ENCODE results near the gene PRICKLE2.

PRICKLE2 gene

GRCh38 chr3:64152676-64153466, 72.4 kb downstream of the PRICKLE2 start:
- no peak for DNase-seq

GRCh38 chr3:64152086-64152485, 73.2 kb downstream of the PRICKLE2 start:
- no peak for DNase-seq

- no peak for DNase-seq
These were observed 73.9 kb downstream of the PRICKLE2 start for GRCh38 chr3:64151342-64151871.

- DNase-seq, result no peak
These were observed 74.6 kb downstream of the PRICKLE2 start for GRCh38 chr3:64150623-64151207.

GRCh38 chr3:64149886-64150285, 75.4 kb downstream of the PRICKLE2 start:
- DNase-seq, result no peak

- no peak for DNase-seq
These were observed 76.2 kb downstream of the PRICKLE2 start for GRCh38 chr3:64148955-64149653.

- DNase-seq, result no peak
These were observed 78.1 kb downstream of the PRICKLE2 start for GRCh38 chr3:64147211-64147610.

- no peak for DNase-seq
These were observed 79.8 kb downstream of the PRICKLE2 start for GRCh38 chr3:64145438-64145837.

GRCh38 chr3:64144241-64144900, 80.9 kb downstream of the PRICKLE2 start:
- DNase-seq, result no peak

GRCh38 chr3:64143409-64144130, 81.7 kb downstream of the PRICKLE2 start:
- DNase-seq, result no peak

GRCh38 chr3:64141476-64141875, 83.8 kb downstream of the PRICKLE2 start:
- DNase-seq, result no peak

GRCh38 chr3:64140651-64141050, 84.6 kb downstream of the PRICKLE2 start:
- no peak for DNase-seq

- no peak for DNase-seq
These were observed 86.5 kb downstream of the PRICKLE2 start for GRCh38 chr3:64138656-64139375.

- no peak for DNase-seq
These were observed 87.2 kb downstream of the PRICKLE2 start for GRCh38 chr3:64138046-64138445.

- no peak for DNase-seq
These were observed 90.4 kb downstream of the PRICKLE2 start for GRCh38 chr3:64134882-64135281.

- DNase-seq, result no peak
These were observed 91.3 kb downstream of the PRICKLE2 start for GRCh38 chr3:64133987-64134386.

- DNase-seq, result no peak
These were observed 92.0 kb downstream of the PRICKLE2 start for GRCh38 chr3:64133272-64133671.

GRCh38 chr3:64131725-64132469, 93.4 kb downstream of the PRICKLE2 start:
- no peak for DNase-seq

- DNase-seq, result no peak
These were observed 94.8 kb downstream of the PRICKLE2 start for GRCh38 chr3:64130436-64130835.

- DNase-seq, result no peak
These were observed 95.7 kb downstream of the PRICKLE2 start for GRCh38 chr3:64129581-64129980.

- no peak for DNase-seq
These were observed 96.2 kb downstream of the PRICKLE2 start for GRCh38 chr3:64129106-64129505.

Measured in stimulated activated CD4-positive, alpha-beta T cell treated with anti-CD3 and anti-CD28 coated beads, Interleukin-12 subunit alpha, Interleukin-12 subunit beta, amount 100 ng/mL, for 4 hours (primary cell).